ENCODE results near the gene CORO7.
A peak's percentile ranks its signal among the peaks of the same experiment; 100 is the strongest.

CORO7 gene

DNA sequence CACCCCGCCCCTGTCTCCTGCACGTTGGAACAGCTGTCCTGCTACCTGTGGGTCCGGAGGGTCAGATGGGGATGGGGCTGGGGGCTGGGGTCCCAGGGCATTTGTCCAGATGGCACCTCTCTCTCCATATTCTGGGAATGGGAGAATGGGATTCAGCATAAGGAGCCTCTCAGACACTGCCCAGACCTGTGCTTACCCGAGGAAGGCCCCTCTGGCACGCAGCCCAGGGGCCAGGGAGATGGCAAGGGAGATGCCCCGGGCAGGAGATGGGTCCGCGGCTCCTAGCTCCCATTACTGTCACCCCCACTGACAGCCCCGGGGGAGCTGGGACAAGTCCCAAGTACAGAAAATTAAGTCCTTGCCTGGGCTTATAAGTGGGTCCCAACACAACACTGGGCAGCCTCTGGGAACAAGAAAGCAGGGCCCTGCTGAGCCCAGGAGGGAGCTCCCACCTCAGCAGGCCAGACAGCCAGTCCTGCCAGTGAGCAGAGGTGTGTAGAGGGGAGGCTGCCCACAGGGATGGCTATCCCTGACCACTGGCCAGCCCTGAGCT is 43.0 kb downstream of the CORO7 start:
- H3K4me3 ChIP-seq (replicated peaks; ENCODE audit: low read depth, low read length): no peak overlapping the region
- H3K27me3 ChIP-seq (replicated peaks; ENCODE audit: control insufficient read depth, insufficient read depth, low read length): no peaks in the 10 kb centered on the region; the same call in 1 of the 2 replicates
- TF ChIP-seq, protein P1, sequence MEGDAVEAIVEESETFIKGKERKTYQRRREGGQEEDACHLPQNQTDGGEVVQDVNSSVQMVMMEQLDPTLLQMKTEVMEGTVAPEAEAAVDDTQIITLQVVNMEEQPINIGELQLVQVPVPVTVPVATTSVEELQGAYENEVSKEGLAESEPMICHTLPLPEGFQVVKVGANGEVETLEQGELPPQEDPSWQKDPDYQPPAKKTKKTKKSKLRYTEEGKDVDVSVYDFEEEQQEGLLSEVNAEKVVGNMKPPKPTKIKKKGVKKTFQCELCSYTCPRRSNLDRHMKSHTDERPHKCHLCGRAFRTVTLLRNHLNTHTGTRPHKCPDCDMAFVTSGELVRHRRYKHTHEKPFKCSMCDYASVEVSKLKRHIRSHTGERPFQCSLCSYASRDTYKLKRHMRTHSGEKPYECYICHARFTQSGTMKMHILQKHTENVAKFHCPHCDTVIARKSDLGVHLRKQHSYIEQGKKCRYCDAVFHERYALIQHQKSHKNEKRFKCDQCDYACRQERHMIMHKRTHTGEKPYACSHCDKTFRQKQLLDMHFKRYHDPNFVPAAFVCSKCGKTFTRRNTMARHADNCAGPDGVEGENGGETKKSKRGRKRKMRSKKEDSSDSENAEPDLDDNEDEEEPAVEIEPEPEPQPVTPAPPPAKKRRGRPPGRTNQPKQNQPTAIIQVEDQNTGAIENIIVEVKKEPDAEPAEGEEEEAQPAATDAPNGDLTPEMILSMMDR (IDR thresholded peaks at IDR 0.05; ENCODE audit: insufficient read depth, low read length, poor library complexity, severe bottlenecking): no peak
- no peak for DNase-seq (ENCODE audit: extremely low read depth, insufficient read length)
- no peaks in the 10 kb centered on the region; the same call in none of the 2 replicates for H3K36me3 ChIP-seq (ENCODE audit: control insufficient read depth, insufficient read depth, low read length)

DNA sequence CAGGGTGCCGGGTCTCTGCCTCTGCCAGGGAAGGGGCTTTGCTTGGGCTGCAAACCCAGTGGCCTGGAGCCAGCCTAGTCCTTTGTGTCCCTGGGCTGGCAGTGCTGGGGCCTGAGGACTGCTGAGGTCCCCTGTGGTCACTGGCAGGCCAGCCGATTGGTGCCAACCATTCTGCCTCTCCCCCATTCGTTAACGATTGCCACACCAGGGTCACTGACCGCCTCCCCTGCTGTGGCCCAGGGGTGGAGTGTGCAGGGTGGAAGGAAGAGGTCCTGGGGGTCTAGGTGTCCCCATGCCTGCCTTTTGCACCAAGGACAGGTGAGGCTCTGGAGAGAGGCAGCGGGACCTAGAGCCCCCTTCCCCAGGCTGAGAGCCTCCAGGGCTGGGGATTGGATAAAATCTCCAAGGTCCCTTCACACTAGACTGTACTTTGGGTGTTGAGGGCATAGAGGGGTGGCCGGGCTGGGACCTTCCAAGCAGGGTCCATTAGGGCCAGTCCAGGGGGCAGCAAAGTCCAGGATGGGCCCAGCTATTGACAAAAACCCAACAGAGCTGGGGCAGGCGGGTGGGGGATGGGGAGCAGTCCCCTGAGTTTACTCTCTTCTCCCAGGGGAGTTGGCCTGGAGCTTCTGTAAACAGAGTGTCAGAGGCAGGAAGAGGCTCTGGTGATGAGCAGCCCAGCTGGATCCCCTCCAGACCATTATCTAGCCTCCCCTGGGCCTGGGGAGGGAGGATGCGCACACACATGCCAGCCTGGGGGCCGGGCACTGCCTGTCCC is 43.6 kb downstream of the CORO7 start:
- TF ChIP-seq, protein P1 (IDR thresholded peaks at IDR 0.05; ENCODE audit: insufficient read depth, low read length, poor library complexity, severe bottlenecking): no peak
- H3K36me3 ChIP-seq (ENCODE audit: control insufficient read depth, insufficient read depth, low read length): no peaks in the 10 kb centered on the region; the same call in none of the 2 replicates
- no peak overlapping the region for H3K4me3 ChIP-seq (replicated peaks; ENCODE audit: low read depth, low read length)
- no peak for DNase-seq (ENCODE audit: extremely low read depth, insufficient read length)
- no peaks in the 10 kb centered on the region; the same call in 1 of the 2 replicates for H3K27me3 ChIP-seq (replicated peaks; ENCODE audit: control insufficient read depth, insufficient read depth, low read length)

DNA sequence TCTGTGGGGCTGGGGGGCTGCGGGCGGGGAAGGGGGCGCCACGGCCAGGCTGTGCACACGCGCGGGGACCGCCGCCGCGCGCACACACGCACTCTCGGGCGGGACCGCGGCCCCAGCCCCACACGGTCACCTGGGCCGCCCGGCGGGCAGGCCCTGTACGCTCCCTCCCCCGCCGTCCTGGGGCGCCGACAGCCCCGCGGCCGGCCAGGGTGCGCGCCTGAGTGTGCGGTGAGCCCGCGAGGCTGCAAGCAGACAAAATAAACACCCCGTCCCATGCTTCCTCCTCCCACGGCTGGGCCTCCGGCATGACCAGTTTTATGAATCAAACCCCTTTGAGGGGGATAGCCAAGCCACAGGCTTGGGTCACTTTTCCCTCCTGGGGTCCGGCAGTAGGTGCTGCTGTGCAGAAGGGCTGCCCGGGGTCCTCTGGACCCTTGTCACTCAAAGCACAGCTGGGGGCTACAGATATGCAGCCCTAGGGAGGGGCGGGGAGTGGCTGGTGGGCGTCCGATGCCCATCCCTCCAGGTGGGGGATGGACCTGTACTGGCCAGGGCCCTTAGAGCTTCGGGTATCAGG is 44.3 kb downstream of the CORO7 start:
- Histone ChIP-seq H3K27me3 (replicated peaks; ENCODE audit: control insufficient read depth, insufficient read depth, low read length) (no peaks in the 10 kb centered on the region; the same call in 1 of the 2 replicates), H3K4me3 (replicated peaks; ENCODE audit: low read depth, low read length) (peak overlapping the region; percentile 28), H3K36me3 (ENCODE audit: control insufficient read depth, insufficient read depth, low read length) (peaks cover 2% of the 10 kb centered on the region)
- TF ChIP-seq, protein P1 (IDR thresholded peaks at IDR 0.05; ENCODE audit: insufficient read depth, low read length, poor library complexity, severe bottlenecking): no peak
- no peak for DNase-seq (ENCODE audit: extremely low read depth, insufficient read length)

DNA sequence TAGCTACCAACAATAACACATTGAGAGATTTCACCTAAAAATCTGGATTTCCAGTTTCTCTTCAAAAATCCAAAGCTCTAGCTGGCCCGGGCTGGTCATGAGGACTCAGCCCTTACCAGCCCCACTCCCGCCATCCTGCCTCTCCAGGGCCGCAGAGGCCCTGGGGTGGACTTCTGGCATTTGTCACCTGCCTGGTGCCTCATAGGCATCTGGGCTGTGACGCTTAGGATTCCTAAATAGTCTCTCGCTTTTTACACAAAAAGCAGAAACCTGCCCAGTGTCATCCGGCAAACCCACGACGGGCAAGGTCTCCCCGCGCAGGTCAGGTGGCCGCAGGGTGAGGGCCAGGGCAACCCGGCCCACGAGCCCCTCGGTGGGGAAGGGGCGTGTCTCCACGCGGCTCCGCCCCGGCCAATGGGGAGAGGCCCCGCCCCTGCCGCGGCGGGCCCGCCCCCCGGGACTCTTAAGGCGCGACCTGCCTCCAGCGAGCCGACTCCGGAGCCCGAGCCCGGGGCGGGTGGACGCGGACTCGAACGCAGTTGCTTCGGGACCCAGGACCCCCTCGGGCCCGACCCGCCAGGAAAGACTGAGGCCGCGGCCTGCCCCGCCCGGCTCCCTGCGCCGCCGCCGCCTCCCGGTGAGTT is 44.9 kb downstream of the CORO7 start, which contains the start of gene VASN:
VASN (plus strand) TSS at position 492 of the 644 bp plus-strand sequence. CDS start 9,030 bp downstream, outside the sequence.
- Histone ChIP-seq H3K4me3 (replicated peaks; ENCODE audit: low read depth, low read length) (peak within 1 kb of the TSS; percentile 28), H3K27me3 (replicated peaks; ENCODE audit: control insufficient read depth, insufficient read depth, low read length) (no peaks in the 10 kb centered on the region; the same call in 1 of the 2 replicates), H3K36me3 (ENCODE audit: control insufficient read depth, insufficient read depth, low read length) (peaks cover 2% of the 10 kb centered on the region)
- DNase-seq (ENCODE audit: extremely low read depth, insufficient read length): peak; percentile 70
- TF ChIP-seq, protein P1 (IDR thresholded peaks at IDR 0.05; ENCODE audit: insufficient read depth, low read length, poor library complexity, severe bottlenecking): no peak

DNA sequence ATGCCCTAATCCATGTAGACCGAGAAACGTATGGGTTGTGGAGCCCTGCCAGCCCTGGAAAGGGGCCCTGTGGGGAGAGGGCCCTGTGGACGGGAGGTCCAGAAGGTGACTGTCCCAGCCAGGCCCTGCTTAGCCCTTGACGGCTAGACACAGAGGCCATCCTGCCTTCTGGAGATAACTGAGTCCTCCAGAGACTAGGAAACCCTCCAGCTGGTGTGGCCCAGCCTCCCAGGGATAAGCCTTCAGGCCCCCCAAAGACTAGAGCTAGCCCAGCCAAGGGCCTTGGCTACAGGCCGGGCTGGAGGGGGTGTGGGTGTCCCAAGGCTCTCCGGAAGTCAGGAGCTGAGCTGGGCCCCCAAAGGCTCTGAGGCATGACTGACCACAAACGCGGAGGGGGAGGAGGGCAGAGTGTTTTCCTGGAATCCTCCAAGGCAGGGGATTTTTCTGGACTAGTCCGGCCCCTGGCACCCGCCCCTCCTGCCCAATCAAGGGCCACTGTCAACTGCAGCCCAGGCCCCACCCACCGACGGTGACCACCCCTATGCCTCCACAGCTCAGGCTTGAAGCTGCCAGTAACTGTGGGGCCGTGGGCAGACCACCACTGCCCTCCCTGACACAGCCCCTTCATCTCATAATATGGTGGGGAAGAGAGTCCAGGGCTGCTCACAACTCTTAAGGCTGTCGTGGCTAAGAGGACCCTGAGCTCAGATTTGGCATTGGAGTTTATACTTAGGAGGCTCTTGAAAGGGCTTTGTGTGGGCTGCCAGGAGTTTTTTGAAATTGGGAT is 45.6 kb downstream of the CORO7 start:
- H3K4me3 ChIP-seq (replicated peaks; ENCODE audit: low read depth, low read length): no peak overlapping the region
- DNase-seq (ENCODE audit: extremely low read depth, insufficient read length): no peak
- H3K27me3 ChIP-seq (replicated peaks; ENCODE audit: control insufficient read depth, insufficient read depth, low read length): no peaks in the 10 kb centered on the region; the same call in 1 of the 2 replicates
- TF ChIP-seq, protein P1 (IDR thresholded peaks at IDR 0.05; ENCODE audit: insufficient read depth, low read length, poor library complexity, severe bottlenecking): no peak
- peaks cover 2% of the 10 kb centered on the region for H3K36me3 ChIP-seq (ENCODE audit: control insufficient read depth, insufficient read depth, low read length)

All from GM06990 (cell line).